GM13977 (cell line): ENCODE measurements around the gene OSBP2.

Experiments used
- DNase-seq: peaks from one replicate; pipeline ENCODE4 v3.0.0; 2012; ENCODE audit warnings: low spot score
- CTCF ChIP-seq: IDR thresholded peaks from 2 replicates; pipeline ENCODE4 v1.5.1; 2012; ENCODE audit warnings: mild to moderate bottlenecking, control low read depth; ENCODE audit not compliant: insufficient read depth; ENCODE audit errors: extremely low read depth, missing control alignments
- in situ Hi-C: fragments of 300-500 bp; cut with MboI; formaldehyde crosslinking; loops from one replicate; pipeline ENCODE4 v1.12.0; 2022; ENCODE audit warnings: low sequenced_read_pairs, low pct_unique_long_range_greater_than_20kb, mixed read lengths, inconsistent platforms; ENCODE audit not compliant: unreplicated experiment

The OSBP2 gene

GRCh38 chr22:30945653-30946052 lies 251.0 kb downstream of the OSBP2 start:
- DNase-seq, result no peak
- in situ Hi-C loops, result no loop called here
- TF ChIP-seq CTCF, result no peak

GRCh38 chr22:30946354-30946753 lies 251.7 kb downstream of the OSBP2 start:
- no peak for DNase-seq
- no peak for TF ChIP-seq CTCF
- in situ Hi-C loops, result no loop called here

GRCh38 chr22:30947173-30947815 lies 252.6 kb downstream of the OSBP2 start:
- DNase-seq, result no peak
- in situ Hi-C loops, result no loop called here

GRCh38 chr22:30947816-30948454 lies 253.3 kb downstream of the OSBP2 start:
- in situ Hi-C loops, result no loop called here
- peak; percentile 43 for TF ChIP-seq CTCF
- peak; percentile 28 for DNase-seq

More at GRCh38 chr22:30947173-30947815, 252.6 kb downstream of the OSBP2 start:
- no peak for TF ChIP-seq CTCF

GRCh38 chr22:30948930-30949342 lies 254.3 kb downstream of the OSBP2 start:
- in situ Hi-C loops, result no loop called here
- TF ChIP-seq CTCF, result no peak
- no peak for DNase-seq

GRCh38 chr22:30949934-30950660 lies 255.4 kb downstream of the OSBP2 start:
- no peak for DNase-seq
- in situ Hi-C loops, result no loop called here
- no peak for TF ChIP-seq CTCF
